ENCODE results near the gene PPFIBP1.
A peak's percentile ranks its signal among the peaks of the same experiment; 100 is the strongest.
"Not testable (repeated sequence)": the region's sequence is repeated elsewhere in the genome, so short reads cannot be mapped to it uniquely, and the experiment has no call there.

Gene PPFIBP1

GRCh38 chr12:27566626-27567025 is 42.6 kb downstream of the PPFIBP1 start:
- no peak for DNase-seq (ENCODE audit: low spot score)

DNA sequence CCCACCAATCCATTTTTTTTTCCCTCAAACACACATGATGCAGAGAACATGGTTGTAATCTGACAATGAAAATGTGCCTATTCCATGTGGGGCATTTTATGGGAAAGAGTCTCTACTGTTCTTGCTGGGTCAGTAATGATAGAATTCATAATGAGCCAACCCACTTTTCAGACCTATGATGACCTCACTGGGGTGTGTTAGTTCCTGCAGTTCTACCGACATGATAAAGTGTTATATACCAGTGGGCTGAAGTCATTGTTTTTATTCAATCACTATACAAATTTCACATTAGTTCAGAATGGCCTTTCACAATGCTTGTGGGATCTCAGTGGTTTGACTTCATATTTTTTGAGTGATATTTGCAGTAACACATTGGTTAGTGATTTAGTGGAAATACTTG is 47.5 kb downstream of the PPFIBP1 start:
- DNase-seq (ENCODE audit: low spot score), result peak; percentile 44

GRCh38 chr12:27572486-27573255 is 48.7 kb downstream of the PPFIBP1 start:
- DNase-seq (ENCODE audit: low spot score), result no peak

- DNase-seq (ENCODE audit: low spot score), result no peak
Observed at GRCh38 chr12:27573972-27574371, 50.0 kb downstream of the PPFIBP1 start.

- no peak for DNase-seq (ENCODE audit: low spot score)
Observed at GRCh38 chr12:27575090-27575761, 51.2 kb downstream of the PPFIBP1 start.

- no peak for DNase-seq (ENCODE audit: low spot score)
Observed at GRCh38 chr12:27575762-27576118, 51.7 kb downstream of the PPFIBP1 start.

DNA sequence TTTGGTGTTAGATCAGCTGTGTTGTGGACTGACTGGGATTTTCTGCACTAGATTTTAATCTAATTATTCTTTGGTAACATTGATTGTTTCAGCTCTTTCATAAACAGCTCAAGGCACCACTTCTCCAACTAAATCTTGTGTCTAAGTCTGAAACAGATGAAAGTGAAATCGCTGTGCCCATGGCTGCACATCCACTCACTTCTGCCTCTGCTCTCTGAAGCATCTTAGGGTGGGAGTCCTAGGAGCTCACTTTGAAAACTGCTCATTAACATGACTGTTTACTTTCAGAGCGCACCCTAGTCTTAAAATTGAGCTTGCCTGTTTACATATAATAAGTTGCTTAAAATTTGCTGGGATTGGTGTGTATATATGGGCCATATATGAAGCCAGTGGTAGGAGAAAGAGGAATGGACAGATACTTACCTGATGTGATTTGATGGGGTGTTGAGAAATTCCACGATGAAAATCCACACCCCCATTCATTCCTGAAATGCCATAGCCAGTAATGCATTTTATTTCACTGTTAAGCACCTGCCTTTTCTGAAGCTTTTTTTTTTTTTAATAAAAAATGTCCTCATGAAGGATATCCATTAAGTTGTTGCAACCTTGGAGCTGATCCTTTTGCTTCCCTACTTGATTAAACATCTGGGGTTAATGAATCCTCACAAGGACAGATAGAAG is 52.8 kb downstream of the PPFIBP1 start:
- DNase-seq (ENCODE audit: low spot score), result no peak

GRCh38 chr12:27577688-27578087 is 53.7 kb downstream of the PPFIBP1 start:
- no peak for DNase-seq (ENCODE audit: low spot score)

GRCh38 chr12:27578689-27579372 is 54.8 kb downstream of the PPFIBP1 start:
- DNase-seq (ENCODE audit: low spot score), result no peak

- no peak for DNase-seq (ENCODE audit: low spot score)
Observed at GRCh38 chr12:27580561-27581330, 56.7 kb downstream of the PPFIBP1 start.

DNA sequence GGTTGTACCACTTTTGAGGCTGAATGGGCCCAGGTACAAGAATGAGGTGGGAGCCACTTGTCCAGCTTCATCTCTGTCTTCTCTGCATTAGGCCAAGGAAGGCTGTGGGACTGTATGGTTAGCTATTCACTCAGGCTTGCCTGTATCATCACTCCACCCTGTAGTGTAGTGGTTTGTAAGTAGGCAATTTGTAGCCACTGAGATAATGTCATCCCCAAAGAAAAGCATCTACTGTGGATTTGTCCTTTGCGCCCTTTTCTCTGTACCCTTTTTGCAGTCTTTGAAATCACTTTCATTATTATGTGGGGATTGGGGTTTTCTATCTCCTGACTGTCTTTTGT is 57.3 kb downstream of the PPFIBP1 start:
- not testable (repeated sequence) for DNase-seq (ENCODE audit: low spot score)

DNA sequence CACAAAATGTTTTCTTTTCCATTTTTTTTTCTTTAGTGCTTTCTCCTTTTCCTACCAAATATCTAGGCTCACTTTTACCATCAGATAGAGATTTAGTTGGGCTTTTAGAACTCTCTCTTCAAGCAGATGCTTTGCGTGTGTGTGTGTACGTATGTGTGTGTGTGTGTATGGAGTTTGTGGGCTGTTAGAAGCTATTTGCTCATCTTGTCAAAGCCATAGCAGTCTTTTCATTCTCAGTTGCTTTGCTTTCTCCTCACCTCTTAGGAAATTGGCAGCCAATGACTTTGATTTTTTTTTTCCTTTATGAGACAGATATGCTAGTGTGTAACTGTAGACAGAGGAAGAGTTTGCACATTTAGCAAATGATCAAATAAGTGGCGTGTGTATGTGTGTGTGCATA is 57.8 kb downstream of the PPFIBP1 start:
- DNase-seq (ENCODE audit: low spot score), result not testable (repeated sequence)

DNA sequence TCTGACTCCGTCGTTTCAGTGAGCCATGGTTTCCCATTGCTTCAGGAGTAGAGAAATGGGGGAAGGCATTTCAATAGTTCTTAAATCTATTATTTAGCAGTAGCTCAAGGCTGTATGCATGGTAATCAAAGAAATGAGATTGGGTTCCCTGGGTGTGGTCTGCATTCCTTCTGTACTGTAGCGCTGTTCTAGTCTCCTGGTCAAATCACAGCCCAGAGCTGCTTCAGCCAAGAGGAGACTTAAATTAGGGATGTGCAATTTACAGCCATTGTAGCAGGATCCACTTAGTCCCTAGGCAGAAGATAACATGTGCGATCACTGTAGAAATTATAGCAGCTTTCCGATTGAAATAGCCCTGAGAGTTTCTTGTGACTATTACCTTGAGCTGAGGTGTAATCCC is 58.4 kb downstream of the PPFIBP1 start:
- not testable (repeated sequence) for DNase-seq (ENCODE audit: low spot score)

DNA sequence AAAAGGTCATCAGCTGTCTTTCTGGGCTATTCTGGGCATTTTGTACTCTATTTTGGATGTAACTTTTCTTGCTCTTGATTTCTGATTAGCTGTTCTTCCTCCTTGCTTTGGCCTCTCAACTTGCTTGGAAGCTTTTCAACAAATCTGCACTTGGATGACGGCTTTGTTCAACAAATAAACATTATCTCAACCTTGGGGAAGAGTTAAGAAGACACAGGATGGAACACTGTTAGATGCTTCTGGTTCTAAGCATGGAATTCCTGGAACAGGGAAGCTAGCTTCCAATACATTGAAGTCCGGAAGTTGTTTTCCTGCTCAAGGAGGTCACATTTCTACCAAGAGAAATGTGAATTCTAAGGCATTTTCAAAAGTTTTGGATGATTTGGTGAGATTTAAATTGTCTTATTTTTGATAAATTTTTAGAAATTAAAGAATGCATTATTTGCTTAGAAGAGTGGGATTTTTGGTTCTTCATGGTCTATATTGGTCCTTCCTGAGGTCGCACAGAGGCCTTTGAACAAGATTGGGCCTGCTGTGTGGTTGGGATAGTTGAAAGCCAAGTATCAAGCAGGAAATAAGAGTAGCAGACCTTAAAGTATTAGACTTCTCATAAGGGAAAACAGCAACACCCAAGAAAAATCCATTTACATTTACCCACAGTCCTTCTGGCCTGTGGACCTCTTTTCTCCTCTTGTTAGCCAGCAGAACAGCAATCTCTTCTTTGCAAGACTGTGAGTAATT is 59.2 kb downstream of the PPFIBP1 start:
- DNase-seq (ENCODE audit: low spot score), result no peak

DNA sequence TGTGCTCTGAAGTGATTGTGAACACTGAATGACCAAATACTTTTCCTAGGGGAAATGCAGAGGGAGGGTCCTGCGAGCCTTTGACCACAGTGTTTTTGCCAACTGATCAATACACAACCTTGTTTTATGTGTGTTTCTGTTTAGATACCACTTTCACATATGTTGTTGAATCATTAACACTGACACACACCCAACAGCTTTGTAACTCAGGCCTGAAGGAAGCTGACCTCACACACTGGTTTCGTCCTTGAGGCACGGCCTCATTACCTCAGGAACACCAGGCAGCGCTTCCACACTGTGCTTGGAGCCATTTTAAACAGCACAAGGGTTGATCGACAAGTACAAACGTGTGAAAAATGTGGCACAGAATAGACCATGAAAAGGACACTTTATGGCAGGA is 60.0 kb downstream of the PPFIBP1 start:
- no peak for DNase-seq (ENCODE audit: low spot score)

- DNase-seq (ENCODE audit: low spot score), result no peak
Observed at GRCh38 chr12:27585739-27586265, 61.8 kb downstream of the PPFIBP1 start.

GRCh38 chr12:27588075-27588730 is 64.2 kb downstream of the PPFIBP1 start:
- not testable (repeated sequence) for DNase-seq (ENCODE audit: low spot score)

DNA sequence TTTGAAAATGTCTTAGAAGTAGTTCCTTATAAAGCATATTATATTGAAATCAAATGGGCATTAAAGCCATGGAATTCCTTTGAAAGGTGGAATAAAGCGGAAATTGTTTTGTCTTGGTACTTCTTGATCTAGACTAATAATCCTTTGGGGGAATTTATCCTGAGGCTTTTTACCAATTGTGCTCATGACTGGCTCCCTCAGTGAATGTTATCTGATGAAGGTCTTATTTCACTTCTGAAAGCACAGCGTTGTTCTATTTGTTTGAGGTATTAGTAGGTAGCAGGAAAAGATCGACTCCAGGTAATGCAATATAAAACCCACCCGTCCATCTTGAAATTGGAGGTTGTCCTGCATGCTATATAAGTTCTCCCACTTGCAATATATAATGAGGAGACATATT is 64.8 kb downstream of the PPFIBP1 start:
- no peak for DNase-seq (ENCODE audit: low spot score)

GRCh38 chr12:27589419-27589818 is 65.4 kb downstream of the PPFIBP1 start:
- no peak for DNase-seq (ENCODE audit: low spot score)

- DNase-seq (ENCODE audit: low spot score), result not testable (repeated sequence)
Observed at GRCh38 chr12:27591698-27592097, 67.7 kb downstream of the PPFIBP1 start.
